HG03066 (cell line): Measurements from ENCODE around the gene RASA3.
A peak's percentile ranks its signal among the peaks of the same experiment; 100 is the strongest.

Source experiments
- ATAC-seq: cut with Tn5 transposase; IDR thresholded peaks from one replicate; pipeline ENCODE4 v1.9.1; 2021; ENCODE audit warnings: low read depth; ENCODE audit not compliant: unreplicated experiment

The RASA3 gene

GRCh38 chr13:114043421-114044053, 88.9 kb downstream of the RASA3 start:
- ATAC-seq = peak; percentile 77

GRCh38 chr13:114042066-114042815, 90.2 kb downstream of the RASA3 start:
- no peak for ATAC-seq

GRCh38 chr13:114041493-114041892, 90.9 kb downstream of the RASA3 start:
- no peak for ATAC-seq

- ATAC-seq = no peak
Observed at GRCh38 chr13:114039471-114040141, 92.8 kb downstream of the RASA3 start.

DNA sequence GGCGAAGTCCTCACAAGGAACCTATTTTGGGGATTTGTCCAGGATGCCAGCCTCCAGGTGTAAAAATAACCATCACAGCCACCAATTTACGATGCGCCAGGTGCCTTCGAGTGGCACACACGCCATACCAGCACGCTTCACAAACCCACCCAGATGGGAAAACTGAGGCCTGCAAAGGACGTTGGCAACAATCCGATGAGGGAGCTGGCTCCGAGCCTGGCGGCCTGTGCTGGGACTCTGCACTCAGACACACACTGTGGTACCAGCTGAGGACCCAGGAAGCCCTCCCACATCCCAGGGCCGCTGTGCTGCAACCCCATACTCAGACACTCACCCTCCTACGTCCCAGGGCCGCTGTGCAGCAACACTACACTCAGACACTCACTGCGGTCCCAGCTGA, 93.5 kb downstream of the RASA3 start:
- no peak for ATAC-seq

DNA sequence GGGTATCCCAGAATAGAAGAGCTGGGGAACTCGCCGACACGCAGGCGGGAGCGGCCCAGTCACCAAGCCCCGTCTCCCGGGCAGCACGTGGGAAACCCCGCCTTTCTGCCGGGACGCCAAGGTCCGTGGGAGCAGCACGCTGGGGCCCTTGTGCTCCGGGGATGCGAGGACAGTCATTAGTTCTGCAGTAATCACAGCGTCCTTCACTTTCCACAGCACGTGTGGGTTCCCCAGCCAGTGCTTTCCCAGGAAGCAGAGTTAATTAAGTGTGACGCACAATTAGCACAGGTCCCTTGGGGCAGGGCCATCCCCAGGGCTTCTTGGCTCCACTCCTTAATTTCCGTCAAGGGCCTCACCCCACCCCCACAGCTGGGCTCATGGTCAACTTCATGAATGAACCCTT, 94.2 kb downstream of the RASA3 start:
- ATAC-seq = no peak

DNA sequence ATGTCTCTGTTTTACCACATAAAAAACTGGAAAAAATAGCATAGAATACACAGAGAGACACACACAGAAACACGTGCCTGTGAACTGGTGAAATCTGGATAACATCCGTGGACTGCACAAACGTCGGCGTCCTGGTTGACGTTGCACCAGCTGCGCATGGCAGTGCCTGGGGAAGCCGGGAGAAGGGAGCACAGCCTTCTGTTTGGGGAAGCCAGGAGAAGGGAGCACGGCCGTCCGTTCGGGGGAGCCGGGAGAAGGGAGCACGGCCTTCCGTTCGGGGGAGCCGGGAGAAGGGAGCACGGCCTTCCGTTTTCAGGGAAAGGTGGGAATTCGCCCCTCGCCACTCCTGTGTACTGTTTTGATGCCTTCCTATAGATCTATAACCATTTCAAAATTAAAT, 94.7 kb downstream of the RASA3 start:
- ATAC-seq = no peak

DNA sequence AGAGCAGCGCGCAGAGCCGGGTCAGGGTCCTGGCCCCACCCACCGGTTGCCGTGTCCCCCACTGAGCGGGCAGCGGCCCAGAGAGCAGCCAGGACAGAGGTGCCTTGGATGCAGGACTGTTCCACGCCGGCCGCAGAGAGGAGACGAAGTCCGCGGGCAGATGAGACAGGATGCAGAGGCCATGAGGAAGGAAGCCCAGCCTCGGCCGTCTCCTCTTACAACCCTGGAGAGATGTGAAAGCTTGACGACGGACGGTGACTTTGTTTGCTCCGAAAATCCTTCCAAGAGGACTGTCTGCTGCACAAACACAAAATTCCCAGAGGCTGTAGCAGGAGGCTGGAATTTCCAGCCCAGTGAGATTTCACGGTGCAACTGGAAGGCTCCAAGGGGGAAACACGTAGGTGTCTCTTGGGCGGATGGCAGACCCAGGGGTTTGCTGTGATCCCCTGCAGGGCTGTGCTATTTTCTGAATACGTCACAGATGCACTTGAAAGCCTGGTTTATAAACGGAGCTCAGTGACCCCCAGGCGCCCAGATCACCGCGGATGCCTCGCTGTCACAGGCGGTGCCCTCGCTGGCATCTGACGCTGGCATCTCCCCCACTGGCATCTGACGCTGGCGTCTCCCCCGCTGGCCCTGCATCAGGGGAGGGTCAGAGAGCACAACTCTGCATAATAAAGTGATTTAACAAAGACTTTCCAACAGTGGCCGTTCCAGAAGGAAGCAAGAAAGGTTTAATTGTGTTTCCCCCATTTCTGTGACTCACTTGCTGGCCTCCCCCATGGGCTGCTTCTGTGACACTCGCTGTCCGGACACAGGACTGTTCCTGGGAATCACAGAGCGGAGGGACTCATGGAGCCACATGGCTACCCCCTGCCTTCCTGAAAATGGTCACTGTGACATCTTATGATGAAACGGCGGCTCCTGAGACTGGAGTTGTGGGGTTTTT, 96.6 kb downstream of the RASA3 start:
- no peak for ATAC-seq

DNA sequence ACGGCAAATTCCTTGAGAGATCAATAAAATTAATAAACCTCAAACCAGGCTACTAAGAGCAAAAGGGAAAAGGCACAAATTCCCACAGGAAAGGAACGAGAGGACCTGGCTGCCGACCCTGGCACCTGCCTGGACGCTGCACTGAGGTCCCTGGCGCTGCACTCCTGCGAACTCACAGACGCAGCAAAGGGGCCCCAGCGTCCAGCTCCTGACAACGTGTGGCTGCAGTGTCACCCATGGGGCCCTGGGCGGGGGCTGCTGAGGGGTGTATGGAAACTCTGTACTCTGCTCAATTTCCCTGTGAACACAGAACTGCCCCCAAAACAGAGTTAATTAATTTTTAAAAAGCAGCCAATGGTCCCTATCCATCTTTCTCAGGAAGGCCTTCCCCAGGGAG, 97.2 kb downstream of the RASA3 start:
- no peak for ATAC-seq

GRCh38 chr13:114034481-114034891, 97.9 kb downstream of the RASA3 start:
- no peak for ATAC-seq

DNA sequence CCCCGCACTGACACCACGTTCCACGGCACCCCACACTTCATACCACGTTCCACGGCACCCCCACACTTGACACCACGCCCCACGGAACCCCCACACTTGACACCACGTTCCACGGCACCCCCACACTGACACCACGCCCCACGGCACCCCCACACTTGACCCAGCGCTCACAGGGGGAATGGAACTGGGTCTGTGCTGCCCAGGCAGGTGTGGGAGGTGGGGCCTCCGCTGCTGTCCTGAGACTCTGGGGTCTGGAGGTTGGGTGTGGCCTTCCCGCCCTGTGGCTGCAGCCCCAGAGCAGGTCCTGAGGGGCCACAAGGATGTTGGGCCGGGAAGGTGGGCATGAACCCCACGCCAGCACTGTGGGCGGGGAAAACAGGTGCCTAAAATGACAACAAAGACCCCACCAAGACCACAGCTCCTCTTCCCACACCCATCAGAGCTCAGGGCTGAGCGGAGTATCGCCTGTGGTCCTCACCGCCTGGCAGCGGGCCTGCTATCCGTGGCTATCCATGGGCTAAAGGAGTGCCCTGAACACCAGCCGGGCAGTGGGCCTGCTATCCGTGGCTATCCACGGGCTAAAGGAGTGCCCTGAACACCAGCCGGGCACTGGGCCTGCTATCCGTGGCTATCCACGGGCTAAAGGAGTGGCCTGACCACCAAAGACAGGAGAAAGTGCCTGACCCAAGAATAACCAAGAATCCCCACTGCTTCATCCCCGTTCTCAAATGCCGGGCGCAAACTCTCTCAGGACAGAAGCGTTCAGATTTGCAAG, 98.7 kb downstream of the RASA3 start:
- ATAC-seq = no peak

GRCh38 chr13:114032126-114032799, 100.2 kb downstream of the RASA3 start:
- no peak for ATAC-seq

DNA sequence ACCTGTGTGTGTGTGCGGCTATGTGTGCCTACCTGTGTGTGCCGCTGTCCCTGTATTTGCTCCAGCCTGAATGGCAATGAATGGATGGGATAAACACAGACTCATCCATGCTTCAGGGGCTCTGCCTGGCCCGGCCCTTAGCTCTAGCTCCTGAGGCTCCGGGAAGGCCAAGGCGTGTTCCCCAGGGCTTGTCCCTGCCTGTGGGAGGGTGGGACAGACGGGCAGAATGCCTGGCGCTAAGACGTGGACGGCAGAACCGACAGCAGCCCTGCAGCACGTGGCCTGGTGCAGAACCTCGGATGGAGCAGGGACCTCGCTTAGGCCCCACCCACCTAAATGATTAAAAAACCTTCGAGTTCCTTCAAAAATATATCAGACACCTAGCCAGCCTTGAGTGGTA, 100.8 kb downstream of the RASA3 start:
- ATAC-seq = no peak

- no peak for ATAC-seq
Observed at GRCh38 chr13:114030666-114031610, 101.5 kb downstream of the RASA3 start.

DNA sequence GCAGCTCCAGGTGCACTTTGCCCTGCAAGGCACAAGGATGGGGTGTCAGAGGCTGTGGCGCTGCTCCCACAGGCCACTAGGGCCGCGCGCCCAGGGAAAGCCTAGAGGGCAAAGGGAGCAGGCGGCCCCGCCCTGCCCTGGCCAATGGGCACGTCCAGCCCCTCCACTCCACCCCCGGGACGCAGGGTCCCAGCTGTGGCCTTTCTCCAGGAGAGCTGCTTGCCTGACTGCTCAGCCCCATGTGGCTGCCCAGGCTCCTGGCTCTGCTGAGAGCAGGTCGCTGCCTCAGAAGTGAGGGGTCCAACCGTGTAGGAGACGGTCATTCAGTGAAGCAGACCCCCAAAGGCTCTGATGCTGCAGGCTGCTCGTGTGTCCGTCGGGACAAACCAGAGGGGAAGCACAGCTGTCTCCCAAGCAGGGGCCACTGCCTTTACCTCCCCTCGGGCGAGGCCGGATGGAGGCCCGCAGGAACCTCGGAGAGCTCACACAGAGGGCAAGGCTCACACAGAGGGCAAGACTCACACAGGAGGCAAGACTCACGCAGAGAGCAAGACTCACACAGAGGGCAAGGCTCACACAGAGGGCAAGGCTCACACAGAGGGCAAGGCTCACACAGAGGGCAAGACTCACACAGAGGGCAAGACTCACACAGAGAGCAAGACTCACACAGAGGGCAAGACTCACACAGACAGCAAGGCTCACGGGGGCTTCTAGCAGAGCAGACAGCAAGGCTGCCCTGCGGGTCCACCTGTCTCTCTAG, 102.4 kb downstream of the RASA3 start:
- ATAC-seq = no peak

DNA sequence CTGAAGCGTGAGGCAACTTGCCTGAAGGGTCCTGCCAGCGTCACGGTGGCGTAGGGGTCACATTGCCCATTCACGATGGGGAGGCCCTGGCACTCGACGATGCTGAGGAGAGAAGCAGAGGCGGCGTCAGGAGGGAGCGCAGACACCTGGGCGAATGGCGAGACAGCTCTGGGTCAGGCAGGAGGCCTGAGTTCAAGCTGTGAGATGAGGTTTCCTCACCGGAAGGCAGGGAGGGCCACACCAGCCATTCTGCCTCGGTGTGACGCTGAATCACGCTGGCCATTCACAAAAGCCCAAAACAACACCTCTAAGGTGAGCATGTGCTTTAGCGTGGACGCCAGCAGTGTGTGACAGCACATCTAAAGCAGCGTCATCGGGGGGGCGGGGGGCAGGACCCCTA, 104.6 kb downstream of the RASA3 start:
- ATAC-seq = no peak

- no peak for ATAC-seq
Observed at GRCh38 chr13:114027046-114027715, 105.2 kb downstream of the RASA3 start.
